H9 (cell line): ENCODE results near the gene ELOA. TPM values are rescaled to one million over a fixed set of nuclear protein-coding genes. Genes with fewer than 3 reads are reported as not detected.

Experiments used
- DNase-seq: peaks from one replicate; pipeline ENCODE4 v3.0.0-alpha.2; 2017
- H2AFZ ChIP-seq: one replicate; pipeline ENCODE4 v1.6.1; 2013; ENCODE audit warnings: mild to moderate bottlenecking, low read length, control low read depth, moderate library complexity
- H2AK5ac ChIP-seq: 2 replicates; pipeline ENCODE4 v1.6.1; 2013; ENCODE audit warnings: low read length, control low read depth, mixed read lengths; ENCODE audit not compliant: insufficient read length
- H2BK120ac ChIP-seq: one replicate; pipeline ENCODE4 v1.6.1; 2013; ENCODE audit warnings: low read depth, mild to moderate bottlenecking, low read length, control low read depth, inconsistent platforms; ENCODE audit not compliant: poor library complexity, severe bottlenecking
- H2BK12ac ChIP-seq: 2 replicates; pipeline ENCODE4 v1.6.1; 2013; ENCODE audit warnings: low read length, control low read depth, mixed read lengths, low read depth; ENCODE audit not compliant: insufficient read length
- H2BK15ac ChIP-seq: 2 replicates; pipeline ENCODE4 v1.6.1; 2013; ENCODE audit warnings: low read depth, low read length, control low read depth
- H2BK20ac ChIP-seq: one replicate; pipeline ENCODE4 v1.6.1; 2013; ENCODE audit warnings: low read depth, mild to moderate bottlenecking, low read length, control low read depth, inconsistent platforms; ENCODE audit not compliant: poor library complexity, severe bottlenecking
- H2BK5ac ChIP-seq: 2 replicates; pipeline ENCODE4 v1.6.1; 2013; ENCODE audit warnings: low read length, control low read depth, mixed read lengths; ENCODE audit not compliant: insufficient read length
- H3K14ac ChIP-seq: 2 replicates; pipeline ENCODE4 v1.6.1; 2013; ENCODE audit warnings: low read length, control low read depth; ENCODE audit not compliant: insufficient read depth
- H3K18ac ChIP-seq: 2 replicates; pipeline ENCODE4 v1.6.1; 2013; ENCODE audit warnings: low read depth, mild to moderate bottlenecking, mixed read lengths, low read length, control low read depth; ENCODE audit not compliant: insufficient read length
- H3K23ac ChIP-seq: 2 replicates; pipeline ENCODE4 v1.6.1; 2013; ENCODE audit warnings: low read length, control low read depth, mixed read lengths, low read depth; ENCODE audit not compliant: insufficient read length
- H3K23me2 ChIP-seq: 2 replicates; pipeline ENCODE4 v1.6.1; 2013; ENCODE audit warnings: low read depth, mild to moderate bottlenecking, mixed read lengths, low read length, control low read depth; ENCODE audit not compliant: insufficient read length, poor library complexity, severe bottlenecking
- H3K27ac ChIP-seq: 2 replicates; pipeline ENCODE4 v1.5.1; 2013; ENCODE audit warnings: low read length, control low read depth, mixed read lengths, low read depth; ENCODE audit not compliant: insufficient read length
- H3K27me3 ChIP-seq: 2 replicates; pipeline ENCODE4 v1.6.1; 2013; ENCODE audit warnings: low read length, control low read depth, inconsistent platforms; ENCODE audit not compliant: insufficient read depth
- H3K4ac ChIP-seq: 2 replicates; pipeline ENCODE4 v1.6.1; 2013; ENCODE audit warnings: low read depth, mild to moderate bottlenecking, control low read depth, inconsistent platforms, low read length, moderate library complexity
- H3K4me1 ChIP-seq: 2 replicates; pipeline ENCODE4 v1.6.1; 2013; ENCODE audit warnings: low read length, control low read depth, inconsistent platforms; ENCODE audit not compliant: insufficient read depth
- H3K4me2 ChIP-seq: 2 replicates; pipeline ENCODE4 v1.6.1; 2013; ENCODE audit warnings: low read length, control low read depth, mixed read lengths; ENCODE audit not compliant: insufficient read length, insufficient read depth
- H3K56ac ChIP-seq: 2 replicates; pipeline ENCODE4 v1.6.1; 2013; ENCODE audit warnings: low read depth, mild to moderate bottlenecking, mixed read lengths, low read length, control low read depth; ENCODE audit not compliant: insufficient read length
- H3K79me1 ChIP-seq: 2 replicates; pipeline ENCODE4 v1.6.1; 2013; ENCODE audit warnings: low read depth, mild to moderate bottlenecking, moderate library complexity, low read length, control low read depth, inconsistent platforms; ENCODE audit not compliant: insufficient read depth, poor library complexity, severe bottlenecking
- H3K79me2 ChIP-seq: 2 replicates; pipeline ENCODE4 v1.6.1; 2013; ENCODE audit warnings: low read length, control low read depth, inconsistent platforms; ENCODE audit not compliant: insufficient read depth
- H3K9ac ChIP-seq: 2 replicates; pipeline ENCODE4 v1.6.1; 2013; ENCODE audit warnings: low read length, control low read depth, mixed read lengths; ENCODE audit not compliant: insufficient read length; ENCODE audit errors: extremely low read depth
- H3K9me3 ChIP-seq: one replicate; pipeline ENCODE4 v1.6.1; 2013; ENCODE audit warnings: low read depth, low read length, inconsistent platforms; ENCODE audit not compliant: control insufficient read depth
- H3T11ph ChIP-seq: one replicate; pipeline ENCODE4 v1.6.1; 2013; ENCODE audit warnings: mild to moderate bottlenecking, low read length, control low read depth, inconsistent platforms
- H4K20me1 ChIP-seq: one replicate; pipeline ENCODE4 v1.6.1; 2013; ENCODE audit not compliant: control insufficient read depth, insufficient read length, insufficient read depth
- H4K5ac ChIP-seq: 2 replicates; pipeline ENCODE4 v1.6.1; 2013; ENCODE audit warnings: low read depth, mild to moderate bottlenecking, mixed read lengths, low read length, control low read depth; ENCODE audit not compliant: insufficient read length
- H4K8ac ChIP-seq: replicated peaks from 2 replicates; pipeline ENCODE4 v1.6.1; 2013; ENCODE audit warnings: low read length, control low read depth, mixed read lengths, low read depth; ENCODE audit not compliant: insufficient read length
- H4K91ac ChIP-seq: 2 replicates; pipeline ENCODE4 v1.6.1; 2013; ENCODE audit warnings: low read depth, mild to moderate bottlenecking, moderate library complexity, mixed read lengths, low read length, control low read depth; ENCODE audit not compliant: insufficient read length
- H3K27ac Mint-ChIP-seq, 3 experiments: 2 replicates in 2 of 3; 3 replicates in 1 of 3; pipeline ENCODE4 v1.8.0; 2020 to 2021; ENCODE audit warnings: mixed read lengths in 3 of 3, mild to moderate bottlenecking in 1 of 3, moderate library complexity in 1 of 3
- H3K27me3 Mint-ChIP-seq: 2 replicates; pipeline ENCODE4 v1.8.0; 2021; ENCODE audit warnings: low read depth, mild to moderate bottlenecking, moderate library complexity, mixed read lengths
- H3K36me3 Mint-ChIP-seq, 3 experiments: 2 replicates in 2 of 3; 3 replicates in 1 of 3; pipeline ENCODE4 v1.8.0; 2020 to 2021; ENCODE audit warnings: low read depth in 3 of 3, mixed read lengths in 3 of 3; ENCODE audit not compliant: insufficient read depth in 1 of 3
- H3K4me1 Mint-ChIP-seq, 2 experiments: 2 replicates each; pipeline ENCODE4 v1.8.0; 2020; ENCODE audit warnings: mixed read lengths in 2 of 2
- H3K4me3 Mint-ChIP-seq, 2 experiments: 2 replicates in 1 of 2; 3 replicates in 1 of 2; pipeline ENCODE4 v1.8.0; 2020 to 2021; ENCODE audit warnings: mild to moderate bottlenecking in 2 of 2, mixed read lengths in 2 of 2, moderate library complexity in 1 of 2
- H3K9me3 Mint-ChIP-seq, 2 experiments: 2 replicates in 1 of 2; 3 replicates in 1 of 2; pipeline ENCODE4 v1.8.0; 2020; ENCODE audit warnings: mild to moderate bottlenecking in 2 of 2, mixed read lengths in 2 of 2, moderate library complexity in 1 of 2
- CTCF ChIP-seq: fragments of 200-600 bp; sonication (generic); conservative IDR thresholded peaks from 3 replicates; pipeline ENCODE4 v1.8.0; 2021; ENCODE audit warnings: antibody characterized with exemption, mild to moderate bottlenecking
- WGBS: extraction: QIAGEN DNeasy Blood & Tissue Kit; methylation state at CpG from one replicate; pipeline ENCODE4 v1.1.7; 2013; ENCODE audit warnings: missing lambda C conversion rate, low lambda C conversion rate, mixed read lengths; ENCODE audit not compliant: insufficient read length; ENCODE audit errors: extremely low coverage; 5-methylcytosine and 5-hydroxymethylcytosine counted together
- total RNA-seq: library from RNA; stranded (reverse); gene quantifications from 2 replicates; pipeline ENCODE4 v1.2.1, GENCODE V29; 2021

Gene ELOA
- total RNA-seq, 1 experiment from 2014 or later = 66.2 TPM

DNA sequence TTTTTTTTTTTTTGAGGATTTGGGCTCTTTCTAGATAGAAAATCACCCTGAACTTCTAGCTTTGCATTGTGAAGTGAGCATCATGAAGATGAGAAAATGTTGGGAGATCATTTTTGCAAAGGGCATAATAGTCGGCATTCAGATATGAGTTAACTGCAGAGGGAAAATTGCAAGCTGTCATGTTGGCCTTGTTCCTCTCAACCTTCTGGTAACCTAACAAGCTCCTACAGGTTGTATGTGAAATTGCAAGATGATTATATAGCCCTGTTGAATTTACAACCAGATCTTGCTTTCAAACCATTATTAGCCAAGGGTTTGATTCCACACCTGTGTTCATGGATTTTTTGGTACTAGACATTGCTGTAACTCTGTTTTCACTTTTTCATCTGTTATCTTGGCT lies 2.2 kb downstream of the ELOA start:
- Histone ChIP-seq H3K14ac (no peak overlapping the region), H3K4me1 (no peaks in the 10 kb centered on the region), H2BK20ac (no peak overlapping the region), H4K8ac (no peak overlapping the region), H3K79me2 (peaks cover 21% of the 10 kb centered on the region), H3K4ac (no peak overlapping the region), H2BK15ac (no peak overlapping the region), H3K18ac (no peak overlapping the region), H3K27ac (no peak overlapping the region), H2BK12ac (no peak overlapping the region), H2BK120ac (no peak overlapping the region), H3K9ac (no peak overlapping the region), H3K9me3 (no peaks in the 10 kb centered on the region), H4K91ac (no peak overlapping the region), H3T11ph (no peak overlapping the region), H3K23me2 (peaks cover 13% of the 10 kb centered on the region), H3K23ac (no peak overlapping the region), H3K4me2 (no peak overlapping the region), H3K79me1 (no peaks in the 10 kb centered on the region), H3K56ac (no peak overlapping the region), H4K5ac (no peak overlapping the region), H2AFZ (no peak overlapping the region), H4K20me1 (no peaks in the 10 kb centered on the region), H2BK5ac (no peak overlapping the region), H2AK5ac (no peak overlapping the region), H3K27me3 (no peaks in the 10 kb centered on the region)
- Mint-ChIP-seq H3K9me3 (no peaks in the 10 kb centered on the region; a peak in 1 of 5 replicates), H3K4me3 (peak overlapping the region in 1 of 2 experiments; percentile 92; a peak in 4 of 5 replicates), H3K27ac (no peak overlapping the region; a peak in 1 of 7 replicates), H3K36me3 (peaks cover 9 to 25% (median 17%) of the 10 kb centered on the region in 3 experiments; a peak in 6 of 7 replicates), H3K4me1 (peaks cover 18 to 19% of the 10 kb centered on the region in 2 experiments), H3K27me3 (no peaks in the 10 kb centered on the region; the same call in 1 of the 2 replicates)
- no peak for DNase-seq
- WGBS = no CpG with 5 or more reads among the region's 1 CpG
- TF ChIP-seq CTCF = peak; percentile 50
